A549 (cell line): ENCODE results near the gene POLR2B. TPM values are rescaled to one million over a fixed set of nuclear protein-coding genes. Genes with fewer than 3 reads are reported as not detected.

ENCODE experiments used
- ATAC-seq, 2 experiments: fragments of 200-7000 bp in 1 of 2; fragments of >200 bp in 1 of 2; cut with Nextera tagmentation in 1 of 2; cut with Tn5 transposase in 1 of 2; 3 replicates each; pipeline versions ENCODE4 v1.8.0 to v1.9.1; 2018 to 2020; ENCODE audit warnings: mild to moderate bottlenecking in 1 of 2, moderate library complexity in 1 of 2
- CTCF ChIA-PET: fragments of 300-600 bp; sonication (Branson Sonifier 250); formaldehyde crosslinking; extraction: SDS; loops from one replicate; lab custom pipeline; 2021; ENCODE audit warnings: antibody characterized with exemption, inconsistent platforms; lab: Yijun Ruan, JAX
- POLR2A ChIA-PET: fragments of 350-600 bp; formaldehyde crosslinking; extraction: SDS; loops from one replicate; lab custom pipeline; 2021; ENCODE audit warnings: antibody characterized with exemption, inconsistent platforms; lab: Yijun Ruan, JAX
- DNase-seq, 2 experiments: peaks; one replicate each; pipeline versions ENCODE4 v3.0.0 to v3.0.0-alpha.2; 2011 to 2016; ENCODE audit warnings: low read depth in 1 of 2, low spot score in 1 of 2
- FAIRE-seq: peaks from 2 replicates; lab custom pipeline; 2011; peaks lifted over from hg19 to GRCh38; lab: Jason Lieb, UNC
- H3K27ac ChIP-seq, 2 experiments: fragments of >200 bp; sonication (Bioruptor Twin); formaldehyde crosslinking; 3 replicates each; pipeline ENCODE4 v1.5.1; 2016 to 2017
- H3K4me1 ChIP-seq: fragments of >200 bp; sonication (Bioruptor Twin); formaldehyde crosslinking; 3 replicates; pipeline ENCODE4 v1.6.1; 2016
- H3K4me2 ChIP-seq: fragments of >200 bp; sonication (Bioruptor Twin); formaldehyde crosslinking; 3 replicates; pipeline ENCODE4 v1.6.1; 2016
- H3K4me3 ChIP-seq: fragments of >200 bp; sonication (Bioruptor Twin); formaldehyde crosslinking; 3 replicates; pipeline ENCODE4 v1.5.1; 2016
- H3K9me3 ChIP-seq: fragments of >200 bp; sonication (Bioruptor Twin); formaldehyde crosslinking; 3 replicates; pipeline ENCODE4 v1.6.1; 2016
- CHD4 ChIP-seq: fragments of 200-600 bp; sonication (generic); IDR thresholded peaks from 2 replicates; pipeline ENCODE4 v1.6.1; 2016; ENCODE audit warnings: antibody characterized with exemption, mild to moderate bottlenecking, borderline replicate concordance
- GATA3 ChIP-seq: IDR thresholded peaks from 2 replicates; pipeline ENCODE4 v1.6.1; 2012; ENCODE audit warnings: borderline replicate concordance
- HOXB13 ChIP-seq: fragments of 250-450 bp; sonication (Bioruptor Pico); IDR thresholded peaks from 2 replicates; pipeline ENCODE4 v1.5.0; 2020; ENCODE audit warnings: low read depth, mild to moderate bottlenecking, moderate library complexity
- JUNB ChIP-seq: fragments of >200 bp; sonication (Bioruptor Twin); formaldehyde crosslinking; IDR thresholded peaks from 2 replicates; pipeline ENCODE4 v1.6.1; 2016
- KDM1A ChIP-seq: fragments of 200-600 bp; sonication (generic); IDR thresholded peaks from 2 replicates; pipeline ENCODE4 v1.6.1; 2016; ENCODE audit warnings: low read depth, mild to moderate bottlenecking
- MAZ ChIP-seq: fragments of 150-350 bp; IDR thresholded peaks from 2 replicates; pipeline ENCODE4 v1.6.1; 2014; ENCODE audit warnings: antibody characterized with exemption, low read depth, low read length, borderline replicate concordance
- MYC ChIP-seq: IDR thresholded peaks from 2 replicates; pipeline ENCODE4 v1.6.1; 2012; ENCODE audit warnings: mild to moderate bottlenecking, inconsistent platforms, low read length, improper control_type of control experiment, borderline replicate concordance
- NFE2L2 ChIP-seq: fragments of 150-350 bp; conservative IDR thresholded peaks from 2 replicates; pipeline ENCODE4 v1.6.1; 2014; ENCODE audit warnings: low read length
- NPAS2 ChIP-seq: fragments of 250-450 bp; sonication (Bioruptor Pico); IDR thresholded peaks from 2 replicates; pipeline ENCODE4 v1.8.0; 2022; ENCODE audit warnings: mild to moderate bottlenecking, moderate library complexity, borderline replicate concordance
- NR3C1 ChIP-seq: fragments of >200 bp; sonication (Bioruptor Twin); formaldehyde crosslinking; IDR thresholded peaks from 3 replicates; pipeline ENCODE4 v1.6.1; 2017
- POLR2A ChIP-seq: IDR thresholded peaks from 2 replicates; pipeline ENCODE4 v1.6.1; 2012; ENCODE audit warnings: mild to moderate bottlenecking, low read length
- POLR2AphosphoS2 ChIP-seq: conservative IDR thresholded peaks from 2 replicates; pipeline ENCODE4 v1.6.1; 2012; ENCODE audit warnings: low read length, improper control_type of control experiment, inconsistent platforms
- RNF2 ChIP-seq: fragments of 200-600 bp; sonication (generic); IDR thresholded peaks from 2 replicates; pipeline ENCODE4 v1.6.1; 2016; ENCODE audit warnings: low read depth, mild to moderate bottlenecking, antibody characterized with exemption, moderate library complexity, borderline replicate concordance
- SMC3 ChIP-seq: fragments of >200 bp; sonication (Bioruptor Twin); formaldehyde crosslinking; IDR thresholded peaks from 3 replicates; pipeline ENCODE4 v1.6.1; 2018; ENCODE audit warnings: inconsistent platforms
- TP53 ChIP-seq: fragments of 250-450 bp; sonication (Bioruptor Pico); IDR thresholded peaks from 2 replicates; pipeline ENCODE4 v1.5.0; 2021; ENCODE audit warnings: mild to moderate bottlenecking, moderate library complexity
- WGBS: methylation state at CpG from one replicate; pipeline ENCODE4 v1.1.6; 2017; ENCODE audit errors: missing lambda C conversion rate; 5-methylcytosine and 5-hydroxymethylcytosine counted together
- polyA plus RNA-seq, 4 experiments: library from polyadenylated mRNA; depleted of rRNA in 3 of 4; stranded (reverse); fragments of >200 nt; fragmentation: RNase III in 1 of 4; extraction: RNeasy Plus Mini Kit Qiagen cat#74134 plus additional on column Dnase treatment in 1 of 4; gene quantifications; 2 replicates in 3 of 4; 3 replicates in 1 of 4; pipeline ENCODE4 v1.2.3, GENCODE V29; 2011 to 2017
- TF ChIP-seq, protein P1 (sequence below): IDR thresholded peaks from 2 replicates; pipeline ENCODE4 v1.6.1; 2012
- TF ChIP-seq, protein P2 (sequence below): fragments of >200 bp; sonication (Bioruptor Twin); formaldehyde crosslinking; IDR thresholded peaks from 3 replicates; pipeline ENCODE4 v1.6.1; 2016
- TF ChIP-seq, protein P3 (sequence below): IDR thresholded peaks from 2 replicates; pipeline ENCODE4 v1.6.1; 2012; ENCODE audit warnings: low read depth, borderline replicate concordance
- TF ChIP-seq, protein P4 (sequence below): fragments of 250-450 bp; sonication (Bioruptor Pico); IDR thresholded peaks from 2 replicates; pipeline ENCODE4 v1.5.0; 2020; ENCODE audit warnings: low read depth, mild to moderate bottlenecking, moderate library complexity
- TF ChIP-seq, protein P5 (sequence below): fragments of 250-450 bp; sonication (Bioruptor Pico); IDR thresholded peaks from 2 replicates; pipeline ENCODE4 v1.5.0; 2021; ENCODE audit warnings: mild to moderate bottlenecking, moderate library complexity, borderline replicate concordance
- TF ChIP-seq, protein P6 (sequence below): fragments of >200 bp; sonication (Bioruptor Twin); formaldehyde crosslinking; IDR thresholded peaks from 3 replicates; pipeline ENCODE4 v1.5.1; 2016

The POLR2B gene
- polyA plus RNA-seq, 2 of the 4 experiments (the other 2 are of a cell fraction): 82.2 to 138 TPM

DNA sequence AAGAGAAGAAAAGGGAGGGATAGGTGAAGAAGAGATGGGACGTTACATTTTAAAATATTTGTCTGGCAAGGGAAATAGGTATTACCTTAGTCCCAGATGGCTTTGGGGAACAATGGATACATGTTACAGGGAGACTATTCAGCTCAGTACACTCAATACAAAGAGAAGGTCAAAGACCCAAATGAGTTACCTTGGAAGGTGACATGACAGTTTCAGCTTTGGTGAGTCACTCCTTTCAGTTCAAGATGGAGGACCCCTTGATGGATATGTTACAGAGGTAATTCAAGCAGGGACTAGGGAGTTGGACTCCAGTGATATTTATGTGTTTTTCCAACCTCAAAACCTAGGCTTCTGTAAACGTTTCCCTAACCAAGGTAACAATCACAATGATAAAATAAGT lies 6.3 kb upstream of the POLR2B start:
- ChIA-PET POLR2A (no interaction called here), CTCF (no interaction called here)
- WGBS: 91% methylated on average over 2 of the region's 2 CpGs
- no peak overlapping the region for H3K4me2 ChIP-seq
- no peaks in the 10 kb centered on the region for H3K9me3 ChIP-seq
- ATAC-seq: no peak
- TF ChIP-seq POLR2AphosphoS2: no peak
- no peak for TF ChIP-seq TP53 (CRISPR knock-in tag)
- no peak for TF ChIP-seq JUNB
- no peak for TF ChIP-seq KDM1A
- no peak overlapping the region for H3K27ac ChIP-seq
- DNase-seq: no peak
- no peak overlapping the region for H3K4me3 ChIP-seq
- no peak for FAIRE-seq
- H3K4me1 ChIP-seq: peaks cover 4% of the 10 kb centered on the region; the same call in 2 of the 3 replicates

DNA sequence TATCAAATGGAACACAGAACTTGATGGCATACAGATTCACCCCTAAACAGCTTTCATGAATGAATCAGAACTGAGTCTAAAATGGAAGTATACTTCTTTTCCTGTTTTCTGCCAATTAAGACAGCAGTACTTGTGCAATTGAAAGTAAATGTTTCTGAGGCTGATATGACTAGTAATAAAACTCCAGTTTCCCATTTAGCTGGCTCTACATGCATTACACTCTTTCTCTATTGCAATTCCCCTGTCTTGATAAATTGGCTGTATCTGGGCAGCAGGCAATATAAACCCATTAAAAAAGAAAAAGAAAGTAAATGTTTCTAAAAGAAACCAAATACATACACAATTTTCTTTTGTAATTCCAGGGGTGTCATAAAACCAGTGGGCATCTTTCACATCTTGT lies 5.9 kb upstream of the POLR2B start:
- DNase-seq (no peak), FAIRE-seq (no peak), ATAC-seq (no peak)
- Histone ChIP-seq H3K4me2 (no peak overlapping the region), H3K4me1 (peaks cover 4% of the 10 kb centered on the region; the same call in 2 of the 3 replicates), H3K4me3 (no peak overlapping the region), H3K9me3 (no peaks in the 10 kb centered on the region), H3K27ac (no peak overlapping the region)
- ChIA-PET POLR2A (no interaction called here), CTCF (no interaction called here)
- no peak for TF ChIP-seq NR3C1

DNA sequence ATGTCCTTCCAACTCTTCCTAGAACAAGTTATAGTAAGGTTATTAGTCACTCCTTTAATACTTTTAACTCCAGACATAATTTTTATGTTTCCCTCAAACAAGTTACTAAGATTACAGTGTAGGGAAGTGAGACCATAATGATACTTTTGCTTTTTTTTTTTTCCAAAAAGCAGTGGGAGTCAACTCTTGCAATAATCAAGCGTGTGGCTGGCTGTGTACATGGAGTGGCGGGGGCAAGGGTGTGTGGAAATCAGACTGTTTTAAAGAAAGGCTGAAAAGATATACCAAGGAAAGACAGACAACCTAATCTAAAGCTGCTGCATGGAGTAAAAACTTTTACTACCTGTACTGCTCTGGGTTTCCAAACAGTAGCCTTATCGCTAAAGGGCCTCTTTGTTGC lies 5.4 kb upstream of the POLR2B start:
- TF ChIP-seq POLR2A: no peak
- TF ChIP-seq NFE2L2: no peak
- TF ChIP-seq, protein P1, sequence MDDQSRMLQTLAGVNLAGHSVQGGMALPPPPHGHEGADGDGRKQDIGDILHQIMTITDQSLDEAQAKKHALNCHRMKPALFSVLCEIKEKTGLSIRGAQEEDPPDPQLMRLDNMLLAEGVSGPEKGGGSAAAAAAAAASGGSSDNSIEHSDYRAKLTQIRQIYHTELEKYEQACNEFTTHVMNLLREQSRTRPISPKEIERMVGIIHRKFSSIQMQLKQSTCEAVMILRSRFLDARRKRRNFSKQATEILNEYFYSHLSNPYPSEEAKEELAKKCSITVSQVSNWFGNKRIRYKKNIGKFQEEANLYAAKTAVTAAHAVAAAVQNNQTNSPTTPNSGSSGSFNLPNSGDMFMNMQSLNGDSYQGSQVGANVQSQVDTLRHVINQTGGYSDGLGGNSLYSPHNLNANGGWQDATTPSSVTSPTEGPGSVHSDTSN: no peak
- no peak for TF ChIP-seq MAZ
- TF ChIP-seq SMC3: no peak
- TF ChIP-seq, protein P2, sequence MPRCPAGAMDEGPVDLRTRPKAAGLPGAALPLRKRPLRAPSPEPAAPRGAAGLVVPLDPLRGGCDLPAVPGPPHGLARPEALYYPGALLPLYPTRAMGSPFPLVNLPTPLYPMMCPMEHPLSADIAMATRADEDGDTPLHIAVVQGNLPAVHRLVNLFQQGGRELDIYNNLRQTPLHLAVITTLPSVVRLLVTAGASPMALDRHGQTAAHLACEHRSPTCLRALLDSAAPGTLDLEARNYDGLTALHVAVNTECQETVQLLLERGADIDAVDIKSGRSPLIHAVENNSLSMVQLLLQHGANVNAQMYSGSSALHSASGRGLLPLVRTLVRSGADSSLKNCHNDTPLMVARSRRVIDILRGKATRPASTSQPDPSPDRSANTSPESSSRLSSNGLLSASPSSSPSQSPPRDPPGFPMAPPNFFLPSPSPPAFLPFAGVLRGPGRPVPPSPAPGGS: no peak
- TF ChIP-seq, protein P3, sequence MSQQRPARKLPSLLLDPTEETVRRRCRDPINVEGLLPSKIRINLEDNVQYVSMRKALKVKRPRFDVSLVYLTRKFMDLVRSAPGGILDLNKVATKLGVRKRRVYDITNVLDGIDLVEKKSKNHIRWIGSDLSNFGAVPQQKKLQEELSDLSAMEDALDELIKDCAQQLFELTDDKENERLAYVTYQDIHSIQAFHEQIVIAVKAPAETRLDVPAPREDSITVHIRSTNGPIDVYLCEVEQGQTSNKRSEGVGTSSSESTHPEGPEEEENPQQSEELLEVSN: no peak
- TF ChIP-seq, protein P4, sequence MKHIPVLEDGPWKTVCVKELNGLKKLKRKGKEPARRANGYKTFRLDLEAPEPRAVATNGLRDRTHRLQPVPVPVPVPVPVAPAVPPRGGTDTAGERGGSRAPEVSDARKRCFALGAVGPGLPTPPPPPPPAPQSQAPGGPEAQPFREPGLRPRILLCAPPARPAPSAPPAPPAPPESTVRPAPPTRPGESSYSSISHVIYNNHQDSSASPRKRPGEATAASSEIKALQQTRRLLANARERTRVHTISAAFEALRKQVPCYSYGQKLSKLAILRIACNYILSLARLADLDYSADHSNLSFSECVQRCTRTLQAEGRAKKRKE (CRISPR knock-in tag): no peak
- no peak for TF ChIP-seq NR3C1
- no peak for TF ChIP-seq KDM1A
- TF ChIP-seq HOXB13 (CRISPR knock-in tag): no peak
- no peak for TF ChIP-seq GATA3
- no peak for TF ChIP-seq MYC
- TF ChIP-seq, protein P5, sequence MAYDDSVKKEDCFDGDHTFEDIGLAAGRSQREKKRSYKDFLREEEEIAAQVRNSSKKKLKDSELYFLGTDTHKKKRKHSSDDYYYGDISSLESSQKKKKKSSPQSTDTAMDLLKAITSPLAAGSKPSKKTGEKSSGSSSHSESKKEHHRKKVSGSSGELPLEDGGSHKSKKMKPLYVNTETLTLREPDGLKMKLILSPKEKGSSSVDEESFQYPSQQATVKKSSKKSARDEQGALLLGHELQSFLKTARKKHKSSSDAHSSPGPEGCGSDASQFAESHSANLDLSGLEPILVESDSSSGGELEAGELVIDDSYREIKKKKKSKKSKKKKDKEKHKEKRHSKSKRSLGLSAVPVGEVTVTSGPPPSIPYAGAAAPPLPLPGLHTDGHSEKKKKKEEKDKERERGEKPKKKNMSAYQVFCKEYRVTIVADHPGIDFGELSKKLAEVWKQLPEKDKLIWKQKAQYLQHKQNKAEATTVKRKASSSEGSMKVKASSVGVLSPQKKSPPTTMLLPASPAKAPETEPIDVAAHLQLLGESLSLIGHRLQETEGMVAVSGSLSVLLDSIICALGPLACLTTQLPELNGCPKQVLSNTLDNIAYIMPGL (CRISPR knock-in tag): no peak
- TF ChIP-seq CHD4: no peak
- TF ChIP-seq RNF2: no peak
- TF ChIP-seq, protein P6, sequence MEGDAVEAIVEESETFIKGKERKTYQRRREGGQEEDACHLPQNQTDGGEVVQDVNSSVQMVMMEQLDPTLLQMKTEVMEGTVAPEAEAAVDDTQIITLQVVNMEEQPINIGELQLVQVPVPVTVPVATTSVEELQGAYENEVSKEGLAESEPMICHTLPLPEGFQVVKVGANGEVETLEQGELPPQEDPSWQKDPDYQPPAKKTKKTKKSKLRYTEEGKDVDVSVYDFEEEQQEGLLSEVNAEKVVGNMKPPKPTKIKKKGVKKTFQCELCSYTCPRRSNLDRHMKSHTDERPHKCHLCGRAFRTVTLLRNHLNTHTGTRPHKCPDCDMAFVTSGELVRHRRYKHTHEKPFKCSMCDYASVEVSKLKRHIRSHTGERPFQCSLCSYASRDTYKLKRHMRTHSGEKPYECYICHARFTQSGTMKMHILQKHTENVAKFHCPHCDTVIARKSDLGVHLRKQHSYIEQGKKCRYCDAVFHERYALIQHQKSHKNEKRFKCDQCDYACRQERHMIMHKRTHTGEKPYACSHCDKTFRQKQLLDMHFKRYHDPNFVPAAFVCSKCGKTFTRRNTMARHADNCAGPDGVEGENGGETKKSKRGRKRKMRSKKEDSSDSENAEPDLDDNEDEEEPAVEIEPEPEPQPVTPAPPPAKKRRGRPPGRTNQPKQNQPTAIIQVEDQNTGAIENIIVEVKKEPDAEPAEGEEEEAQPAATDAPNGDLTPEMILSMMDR: no peak
- TF ChIP-seq NPAS2: no peak
- TF ChIP-seq, all 56 proteins: peak for 0
- WGBS: 98% methylated on average over 3 of the region's 3 CpGs
- Histone ChIP-seq H3K9me3 (no peaks in the 10 kb centered on the region), H3K4me1 (peaks cover 4% of the 10 kb centered on the region; the same call in 2 of the 3 replicates), H3K4me3 (no peak overlapping the region), H3K27ac (no peak overlapping the region), H3K4me2 (no peak overlapping the region)
- ChIA-PET CTCF (interaction anchor here (0.9 kb wide), 1 partner anchor 62 kb away, joined by 3 read pairs; no protein-coding TSS in a partner anchor), POLR2A (no interaction called here)
- DNase-seq (no peak), ATAC-seq (no peak), FAIRE-seq (no peak)
